Mesendoderm (in vitro differentiated cells): ENCODE results near the gene NAV2.

Experiments used
- DNase-seq: peaks from one replicate; pipeline ENCODE4 v3.0.0; 2013
- H2AK5ac ChIP-seq: 2 replicates; pipeline ENCODE4 v1.6.1; 2013; ENCODE audit warnings: low read length, inconsistent platforms
- H2BK120ac ChIP-seq: 2 replicates; pipeline ENCODE4 v1.6.1; 2013; ENCODE audit warnings: low read depth, mild to moderate bottlenecking, low read length, moderate library complexity, mixed read lengths
- H2BK15ac ChIP-seq: replicated peaks from 2 replicates; pipeline ENCODE4 v1.6.1; 2013; ENCODE audit warnings: low read depth, mild to moderate bottlenecking, moderate library complexity
- H2BK5ac ChIP-seq: 2 replicates; pipeline ENCODE4 v1.6.1; 2013; ENCODE audit warnings: low read length, inconsistent platforms
- H3K18ac ChIP-seq: 2 replicates; pipeline ENCODE4 v1.6.1; 2013; ENCODE audit warnings: mild to moderate bottlenecking, low read length, mixed read lengths
- H3K23ac ChIP-seq: one replicate; pipeline ENCODE4 v1.6.1; 2013; ENCODE audit warnings: low read length
- H3K27ac ChIP-seq: 2 replicates; pipeline ENCODE4 v1.5.1; 2013; ENCODE audit warnings: low read depth, mild to moderate bottlenecking, inconsistent platforms, low read length, moderate library complexity
- H3K27me3 ChIP-seq: 2 replicates; pipeline ENCODE4 v1.6.1; 2013; ENCODE audit warnings: low read length, control low read depth, mild to moderate bottlenecking, inconsistent platforms; ENCODE audit not compliant: insufficient read depth, poor library complexity
- H3K36me3 ChIP-seq: 2 replicates; pipeline ENCODE4 v1.6.1; 2013; ENCODE audit warnings: low read length, inconsistent platforms; ENCODE audit not compliant: control insufficient read depth, insufficient read depth
- H3K4ac ChIP-seq: one replicate; pipeline ENCODE4 v1.6.1; 2013; ENCODE audit warnings: low read depth, mild to moderate bottlenecking, low read length, moderate library complexity
- H3K4me1 ChIP-seq: 2 replicates; pipeline ENCODE4 v1.6.1; 2013; ENCODE audit warnings: low read depth, low read length, inconsistent platforms; ENCODE audit not compliant: control insufficient read depth
- H3K4me2 ChIP-seq: 2 replicates; pipeline ENCODE4 v1.6.1; 2013; ENCODE audit warnings: low read length
- H3K4me3 ChIP-seq: 2 replicates; pipeline ENCODE4 v1.5.1; 2013; ENCODE audit warnings: mild to moderate bottlenecking, low read length
- H3K56ac ChIP-seq: one replicate; pipeline ENCODE4 v1.6.1; 2013; ENCODE audit warnings: low read length
- H3K79me1 ChIP-seq: 2 replicates; pipeline ENCODE4 v1.6.1; 2013; ENCODE audit warnings: low read length, inconsistent platforms
- H3K79me2 ChIP-seq: 2 replicates; pipeline ENCODE4 v1.6.1; 2013; ENCODE audit warnings: mild to moderate bottlenecking, low read length; ENCODE audit not compliant: control insufficient read depth, insufficient read depth
- H3K9ac ChIP-seq: 2 replicates; pipeline ENCODE4 v1.6.1; 2013; ENCODE audit warnings: low read length, inconsistent platforms
- H4K5ac ChIP-seq: one replicate; pipeline ENCODE4 v1.6.1; 2013; ENCODE audit warnings: low read length
- H4K8ac ChIP-seq: one replicate; pipeline ENCODE4 v1.6.1; 2013; ENCODE audit warnings: low read depth, mild to moderate bottlenecking, control low read depth, low read length, moderate library complexity
- WGBS: extraction: QIAGEN DNeasy Blood & Tissue Kit; methylation state at CpG from one replicate; pipeline ENCODE4 v1.1.7; 2013; ENCODE audit warnings: low lambda C conversion rate, missing lambda C conversion rate; ENCODE audit not compliant: insufficient coverage; ENCODE audit errors: extremely low coverage; 5-methylcytosine and 5-hydroxymethylcytosine counted together

Gene NAV2

GRCh38 chr11:20120134-20120925 is 407.7 kb downstream of the NAV2 start:
- no peak overlapping the region for H2BK15ac ChIP-seq
- no peak overlapping the region for H2AK5ac ChIP-seq
- no peak overlapping the region for H4K8ac ChIP-seq
- no peak overlapping the region for H3K4me2 ChIP-seq
- no peak for DNase-seq
- no peak overlapping the region for H3K27ac ChIP-seq
- H3K9ac ChIP-seq, result no peak overlapping the region
- no peak overlapping the region for H3K4me3 ChIP-seq
- no peak overlapping the region for H3K4ac ChIP-seq
- no peaks in the 10 kb centered on the region for H3K4me1 ChIP-seq
- no peaks in the 10 kb centered on the region for H3K79me2 ChIP-seq
- H3K79me1 ChIP-seq, result no peaks in the 10 kb centered on the region
- H3K18ac ChIP-seq, result no peak overlapping the region
- H3K36me3 ChIP-seq, result peaks cover 6% of the 10 kb centered on the region
- no peak overlapping the region for H2BK5ac ChIP-seq
- H3K27me3 ChIP-seq, result no peaks in the 10 kb centered on the region
- no peak overlapping the region for H3K56ac ChIP-seq
- no peak overlapping the region for H3K23ac ChIP-seq
- H4K5ac ChIP-seq, result no peak overlapping the region
- no peak overlapping the region for H2BK120ac ChIP-seq
- WGBS, result no CpG with 5 or more reads among the region's 7 CpGs

DNA sequence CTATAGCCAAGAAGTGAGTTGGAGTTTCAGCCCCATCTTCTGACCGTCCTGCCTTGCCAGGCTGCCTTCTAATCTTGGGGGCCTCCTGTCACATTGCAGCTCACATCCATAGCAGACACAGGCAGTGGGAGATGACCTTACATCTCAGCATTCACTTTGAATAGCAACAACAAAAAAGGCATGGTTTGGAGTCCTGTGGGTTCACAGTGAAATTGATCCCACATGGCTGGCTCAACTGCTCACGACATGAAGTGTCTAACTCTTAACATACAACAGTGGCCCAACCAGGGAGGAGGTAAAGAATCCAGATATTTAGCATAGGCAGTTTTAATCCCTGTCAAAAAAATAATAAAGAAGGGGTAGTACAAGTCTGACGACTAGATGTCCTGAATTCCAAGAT is 409.5 kb downstream of the NAV2 start:
- no peak overlapping the region for H3K27ac ChIP-seq
- H3K4me1 ChIP-seq, result no peaks in the 10 kb centered on the region
- H3K4me3 ChIP-seq, result no peak overlapping the region
- H3K36me3 ChIP-seq, result peaks cover 6% of the 10 kb centered on the region
- no peak overlapping the region for H3K23ac ChIP-seq
- no peak overlapping the region for H2BK5ac ChIP-seq
- H2AK5ac ChIP-seq, result no peak overlapping the region
- no CpG with 5 or more reads among the region's 3 CpGs for WGBS
- no peaks in the 10 kb centered on the region for H3K79me1 ChIP-seq
- no peak overlapping the region for H3K4me2 ChIP-seq
- no peak overlapping the region for H2BK15ac ChIP-seq
- H3K27me3 ChIP-seq, result no peaks in the 10 kb centered on the region
- no peak overlapping the region for H3K56ac ChIP-seq
- no peak overlapping the region for H3K18ac ChIP-seq
- no peak for DNase-seq
- H4K8ac ChIP-seq, result no peak overlapping the region
- H4K5ac ChIP-seq, result no peak overlapping the region
- H2BK120ac ChIP-seq, result no peak overlapping the region
- no peak overlapping the region for H3K9ac ChIP-seq
- H3K4ac ChIP-seq, result no peak overlapping the region
- no peaks in the 10 kb centered on the region for H3K79me2 ChIP-seq

- Histone ChIP-seq H3K56ac (no peak overlapping the region), H3K36me3 (no peaks in the 10 kb centered on the region), H3K4me3 (no peak overlapping the region), H3K4me1 (no peaks in the 10 kb centered on the region), H3K79me2 (no peaks in the 10 kb centered on the region), H3K4ac (no peak overlapping the region), H3K79me1 (no peaks in the 10 kb centered on the region), H3K27me3 (no peaks in the 10 kb centered on the region), H3K27ac (no peak overlapping the region), H3K23ac (no peak overlapping the region), H3K18ac (no peak overlapping the region), H2BK15ac (no peak overlapping the region), H4K5ac (no peak overlapping the region), H2BK120ac (no peak overlapping the region), H3K4me2 (no peak overlapping the region), H2BK5ac (no peak overlapping the region), H4K8ac (no peak overlapping the region), H3K9ac (no peak overlapping the region), H2AK5ac (no peak overlapping the region)
- WGBS, result no CpG with 5 or more reads among the region's 6 CpGs
- DNase-seq, result peak; percentile 71
Measured at GRCh38 chr11:20125927-20126326, 413.3 kb downstream of the NAV2 start.

DNA sequence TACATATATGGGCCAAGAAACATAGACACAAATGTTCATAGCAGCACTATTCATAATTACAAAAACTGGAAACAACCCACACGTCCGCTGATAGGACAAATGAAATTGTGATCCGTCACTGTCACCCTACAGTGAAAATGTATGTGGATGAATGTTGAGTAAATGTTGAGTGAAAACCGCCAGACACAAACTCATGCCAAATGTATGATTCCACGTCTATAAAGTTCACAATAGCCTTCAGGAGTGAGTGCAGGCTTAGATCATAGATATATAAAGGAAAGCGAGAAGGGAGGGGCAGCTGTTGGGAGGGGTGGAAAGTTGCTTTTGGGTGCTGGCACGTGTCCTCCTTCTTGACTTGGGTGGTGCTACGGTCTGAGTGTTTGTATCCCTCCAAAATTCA is 414.1 kb downstream of the NAV2 start:
- DNase-seq, result no peak
- H3K9ac ChIP-seq, result no peak overlapping the region
- no peak overlapping the region for H3K23ac ChIP-seq
- H3K79me2 ChIP-seq, result no peaks in the 10 kb centered on the region
- no peaks in the 10 kb centered on the region for H3K36me3 ChIP-seq
- no peak overlapping the region for H3K18ac ChIP-seq
- H3K56ac ChIP-seq, result no peak overlapping the region
- no peaks in the 10 kb centered on the region for H3K27me3 ChIP-seq
- no peak overlapping the region for H2BK5ac ChIP-seq
- H2BK120ac ChIP-seq, result no peak overlapping the region
- no peak overlapping the region for H3K4me3 ChIP-seq
- no peak overlapping the region for H3K4ac ChIP-seq
- no peak overlapping the region for H3K27ac ChIP-seq
- no peak overlapping the region for H3K4me2 ChIP-seq
- no peak overlapping the region for H2AK5ac ChIP-seq
- no peak overlapping the region for H4K8ac ChIP-seq
- WGBS, result no CpG with 5 or more reads among the region's 8 CpGs
- no peak overlapping the region for H4K5ac ChIP-seq
- no peak overlapping the region for H2BK15ac ChIP-seq
- H3K4me1 ChIP-seq, result no peaks in the 10 kb centered on the region
- no peaks in the 10 kb centered on the region for H3K79me1 ChIP-seq

DNA sequence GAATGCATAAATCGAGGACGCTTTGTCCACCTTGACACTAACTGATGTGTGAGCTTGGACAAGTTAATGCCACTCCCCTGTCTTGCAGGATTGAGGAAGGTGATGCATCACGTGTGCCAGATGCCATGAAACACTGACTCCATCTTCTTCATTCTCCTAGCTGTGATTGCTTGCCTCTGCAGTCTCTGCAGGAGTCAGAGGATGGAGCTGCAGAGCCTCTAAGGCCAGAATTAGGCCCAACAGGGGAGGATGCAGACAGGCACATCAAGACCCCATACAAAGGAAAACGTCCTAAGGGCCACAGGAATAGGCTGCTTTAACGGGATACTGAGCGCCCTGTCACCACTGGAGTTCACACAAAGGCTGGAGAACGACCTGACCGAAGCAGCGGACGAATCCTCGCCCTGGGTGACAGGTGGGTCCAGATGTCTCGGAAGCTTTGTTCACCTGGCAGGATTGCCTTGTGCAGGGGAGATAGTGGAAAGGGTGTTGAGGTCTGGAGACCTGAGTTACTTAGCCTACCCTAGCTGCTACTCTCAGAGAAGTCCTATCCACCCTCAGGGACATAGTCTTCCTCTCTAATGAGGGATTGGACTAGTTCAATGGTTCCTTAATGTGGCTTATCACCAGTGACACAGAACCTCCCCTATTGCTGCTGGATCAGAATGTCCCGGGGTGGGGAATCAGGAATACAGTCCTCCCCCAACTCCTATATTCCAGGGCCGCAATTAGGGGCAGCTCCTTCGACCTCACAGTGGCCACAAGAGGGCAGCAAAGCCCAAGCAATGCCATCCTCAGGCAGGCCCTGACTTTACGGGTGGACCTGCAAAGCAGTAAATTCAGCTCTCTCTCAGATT is 415.3 kb downstream of the NAV2 start:
- Histone ChIP-seq H3K79me2 (no peaks in the 10 kb centered on the region), H3K4me2 (no peak overlapping the region), H3K27me3 (no peaks in the 10 kb centered on the region), H2AK5ac (no peak overlapping the region), H2BK120ac (no peak overlapping the region), H3K79me1 (no peaks in the 10 kb centered on the region), H3K4me1 (no peaks in the 10 kb centered on the region), H3K4ac (no peak overlapping the region), H3K4me3 (no peak overlapping the region), H3K27ac (no peak overlapping the region), H4K5ac (no peak overlapping the region), H3K9ac (no peak overlapping the region), H3K23ac (no peak overlapping the region), H3K56ac (no peak overlapping the region), H3K36me3 (no peaks in the 10 kb centered on the region), H3K18ac (no peak overlapping the region), H2BK15ac (no peak overlapping the region), H4K8ac (no peak overlapping the region), H2BK5ac (no peak overlapping the region)
- peak; percentile 81 for DNase-seq
- no CpG with 5 or more reads among the region's 16 CpGs for WGBS
